IPS-11a (cell line): ENCODE results near the gene MBOAT1.
"Not testable (repeated sequence)": the region's sequence is repeated elsewhere in the genome, so short reads cannot be mapped to it uniquely, and the experiment has no call there.

ENCODE experiments used
- H3K4me3 ChIP-seq: one replicate; pipeline ENCODE4 v1.5.1; 2013; ENCODE audit warnings: low read depth, low read length, control low read depth

Gene MBOAT1

DNA sequence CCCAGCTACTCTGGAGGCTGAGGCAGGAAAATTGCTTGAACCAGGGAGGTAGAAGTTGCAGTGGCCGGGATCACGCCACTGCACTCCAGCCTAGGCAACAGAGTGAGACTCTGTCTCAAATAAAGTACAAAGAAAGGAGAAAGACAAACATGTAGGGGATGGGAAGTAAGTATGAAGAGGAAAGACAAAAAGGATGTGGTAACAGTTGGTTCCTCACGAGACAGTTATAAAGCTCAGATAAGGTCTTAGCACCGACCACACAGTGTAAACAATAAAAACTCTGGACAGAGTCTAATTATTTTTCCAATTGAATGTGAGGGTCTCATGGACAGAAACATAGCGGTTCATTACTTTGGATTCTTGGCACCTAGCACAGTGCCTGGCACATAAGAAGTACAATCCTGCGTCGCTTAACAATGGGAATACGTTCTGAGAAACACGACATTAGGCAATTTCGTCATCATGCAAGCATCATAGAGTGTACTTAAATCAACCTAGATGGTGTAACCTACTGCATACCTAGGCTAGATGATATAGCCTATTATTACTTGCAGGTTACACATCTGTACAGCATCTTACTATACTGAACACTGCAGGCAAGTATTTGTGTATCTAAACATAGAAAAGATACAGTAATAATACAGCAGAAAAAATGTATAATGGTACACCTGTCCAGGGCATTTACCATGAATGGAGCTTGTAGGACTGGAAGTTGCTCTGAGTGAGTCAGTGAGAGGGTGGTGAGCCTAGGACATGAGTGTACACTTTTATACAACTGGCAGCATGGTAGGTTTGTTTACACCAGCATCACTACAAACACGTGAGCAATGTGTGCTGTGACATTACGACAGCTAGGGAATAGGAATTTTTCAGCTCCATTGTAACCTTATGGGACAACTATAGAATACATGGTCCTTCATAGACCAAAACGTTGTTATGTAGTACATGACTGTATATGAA, 38.2 kb downstream of the MBOAT1 start:
- no peak overlapping the region for H3K4me3 ChIP-seq

DNA sequence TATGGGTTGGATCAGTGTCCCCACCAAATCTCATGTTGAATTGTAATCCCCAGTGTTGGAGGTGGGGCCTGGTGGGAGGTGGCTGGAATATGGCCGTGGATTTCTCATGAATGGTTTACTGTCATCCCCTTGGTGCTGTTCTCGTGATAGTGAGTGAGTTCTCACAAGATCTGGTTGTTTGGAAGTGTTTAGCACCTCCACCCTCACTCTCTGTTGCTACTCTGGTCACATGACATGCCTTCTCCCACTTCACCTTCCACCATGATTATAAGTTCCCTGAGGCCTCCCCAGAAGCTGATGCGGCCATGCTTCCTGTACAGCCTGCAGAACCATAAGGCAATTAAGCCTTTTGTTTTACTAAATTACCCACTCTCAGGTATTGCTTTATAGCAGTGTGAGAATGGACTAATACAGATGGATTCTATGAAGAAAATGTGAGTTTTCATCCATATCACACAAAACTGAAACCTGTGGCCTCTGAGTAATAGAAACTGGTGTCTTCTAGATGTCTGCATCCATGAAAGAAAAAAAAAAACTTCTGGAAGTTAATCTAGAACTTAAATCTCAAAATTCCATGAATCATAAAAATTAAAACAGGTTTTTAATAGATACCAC, 39.3 kb downstream of the MBOAT1 start:
- no peak overlapping the region for H3K4me3 ChIP-seq

- no peak overlapping the region for H3K4me3 ChIP-seq
Observed at GRCh38 chr6:20170455-20171148, 41.7 kb downstream of the MBOAT1 start.

- no peak overlapping the region for H3K4me3 ChIP-seq
Observed at GRCh38 chr6:20169786-20170185, 42.5 kb downstream of the MBOAT1 start.

DNA sequence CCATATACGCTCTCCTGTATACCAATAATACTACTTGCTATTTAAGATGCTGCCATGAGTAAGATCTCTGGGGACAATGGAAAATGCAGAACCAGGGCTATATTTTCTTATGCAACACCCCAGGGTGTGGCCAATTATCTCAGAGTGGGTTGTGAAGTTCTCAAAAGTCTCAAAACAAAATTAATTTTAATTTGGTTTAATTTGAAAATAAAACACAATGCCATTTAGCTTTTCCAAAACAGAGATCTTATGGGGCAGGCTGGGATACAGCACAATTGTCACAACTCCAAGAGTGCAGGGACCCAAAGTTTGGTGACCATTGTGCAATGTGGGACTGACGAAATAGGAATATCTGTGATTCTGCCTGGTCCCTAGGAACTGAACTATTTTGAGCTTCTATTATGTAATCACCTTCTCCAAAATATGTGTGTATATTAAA, 43.1 kb downstream of the MBOAT1 start:
- no peak overlapping the region for H3K4me3 ChIP-seq

GRCh38 chr6:20168690-20169089, 43.6 kb downstream of the MBOAT1 start:
- H3K4me3 ChIP-seq = no peak overlapping the region

- H3K4me3 ChIP-seq = no peak overlapping the region
Observed at GRCh38 chr6:20167601-20168000, 44.7 kb downstream of the MBOAT1 start.

DNA sequence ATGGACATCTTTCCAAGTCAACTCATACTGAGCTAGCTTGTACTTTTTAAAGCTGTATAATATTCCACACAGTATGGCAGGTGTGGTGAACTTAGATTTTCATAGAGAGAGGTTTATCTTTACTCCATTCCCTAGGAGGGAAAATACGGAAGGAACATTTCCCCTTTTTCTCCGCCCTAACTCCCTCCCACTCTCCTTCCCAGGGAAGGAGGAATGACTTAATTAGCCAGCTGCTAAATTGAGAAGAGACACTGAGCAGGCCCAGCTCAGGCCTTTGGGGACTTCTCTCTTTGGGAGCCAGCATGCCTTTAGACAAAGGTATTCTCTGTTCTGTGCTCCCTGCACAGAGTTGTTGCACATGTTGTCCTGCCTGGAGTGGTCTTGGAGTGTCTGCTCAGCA, 46.1 kb downstream of the MBOAT1 start:
- H3K4me3 ChIP-seq = no peak overlapping the region

GRCh38 chr6:20162515-20162914, 49.8 kb downstream of the MBOAT1 start:
- no peak overlapping the region for H3K4me3 ChIP-seq

DNA sequence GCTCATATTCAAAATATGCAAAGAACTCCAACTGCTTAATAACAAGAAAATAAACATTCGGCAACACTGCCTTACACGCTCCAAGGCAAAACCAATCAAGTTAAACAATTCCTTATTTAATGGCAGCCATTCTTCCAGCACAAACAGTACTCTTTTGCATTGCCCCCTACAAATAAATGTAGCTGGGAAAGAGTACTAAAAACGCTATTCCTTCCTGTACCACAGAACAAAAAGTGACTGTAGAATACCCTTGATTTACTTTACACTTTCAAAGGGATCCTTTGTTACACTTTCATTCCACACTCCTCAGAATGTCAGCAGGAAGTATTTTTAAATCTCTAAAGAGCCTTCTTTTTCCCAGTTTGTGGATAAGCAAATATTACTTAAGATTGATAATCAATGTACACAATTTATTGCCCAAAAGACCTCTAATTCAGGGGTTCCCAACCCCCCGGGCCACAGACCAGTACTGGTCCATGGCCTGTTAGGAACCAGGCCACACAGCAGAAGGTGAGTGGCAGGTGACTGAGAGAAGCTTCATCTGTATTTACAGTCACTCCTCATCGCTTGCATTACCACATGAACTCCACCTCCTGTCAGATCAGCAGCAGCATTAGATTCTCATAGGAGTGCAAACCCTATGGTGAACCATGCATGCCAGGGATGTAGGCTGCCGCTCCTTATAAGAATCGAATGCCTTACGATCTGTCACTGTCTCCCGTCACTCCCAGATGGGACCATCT, 51.6 kb downstream of the MBOAT1 start:
- H3K4me3 ChIP-seq = no peak overlapping the region

DNA sequence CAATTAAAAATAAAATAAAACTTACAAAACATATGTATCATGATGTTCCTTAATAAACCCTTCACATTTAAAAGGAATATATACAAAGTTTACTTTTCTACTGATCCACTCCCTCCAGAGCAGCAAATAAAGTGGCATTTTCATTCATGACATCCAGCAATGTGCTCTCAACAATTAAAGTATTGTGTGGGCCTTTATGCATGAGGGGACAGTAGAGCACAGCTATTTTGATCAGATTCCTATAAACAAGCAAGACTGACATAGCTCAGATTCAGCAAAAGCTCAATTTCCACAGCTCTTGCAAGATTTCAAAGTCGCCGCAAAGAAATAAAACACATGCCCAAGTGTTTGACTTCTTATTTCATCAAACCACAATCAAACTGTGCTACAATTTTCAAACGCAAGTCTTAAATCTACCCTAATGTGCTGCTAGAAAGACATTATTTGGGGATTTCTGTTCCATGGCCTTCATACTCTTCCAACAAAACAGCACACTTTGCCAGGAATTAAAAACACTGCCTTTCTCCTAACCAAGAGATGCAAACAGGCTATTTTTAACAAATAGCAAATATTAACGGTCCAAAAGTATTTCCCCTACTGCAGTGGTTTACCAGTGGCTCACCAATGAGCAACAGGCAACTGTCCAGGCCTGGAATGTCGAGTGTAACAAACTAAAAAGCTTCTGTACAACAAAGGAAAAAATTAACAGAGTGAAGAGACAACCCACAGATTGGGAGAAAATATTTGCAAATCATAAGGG, 52.3 kb downstream of the MBOAT1 start:
- no peak overlapping the region for H3K4me3 ChIP-seq

DNA sequence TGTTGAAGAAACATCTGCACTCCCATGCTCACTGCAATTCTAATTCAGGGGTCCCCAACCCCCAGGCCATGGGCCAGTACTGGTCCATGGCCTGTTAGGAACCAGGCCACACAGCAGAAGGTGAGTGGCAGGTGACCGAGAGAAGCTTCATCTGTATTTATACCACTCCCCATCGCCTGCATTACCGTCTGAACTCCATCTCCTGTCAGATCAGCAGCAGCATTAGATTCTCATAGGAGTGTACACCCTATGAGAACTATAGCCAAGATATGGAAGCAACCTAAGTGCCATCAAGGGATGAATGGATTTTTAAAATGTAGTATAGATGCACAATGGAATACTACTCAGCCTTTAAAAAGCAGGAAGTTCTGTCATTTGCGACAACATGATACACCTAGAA, 53.2 kb downstream of the MBOAT1 start:
- H3K4me3 ChIP-seq = no peak overlapping the region

- no peak overlapping the region for H3K4me3 ChIP-seq
Observed at GRCh38 chr6:20158676-20159075, 53.6 kb downstream of the MBOAT1 start.

GRCh38 chr6:20156824-20157223, 55.4 kb downstream of the MBOAT1 start:
- H3K4me3 ChIP-seq = no peak overlapping the region

- H3K4me3 ChIP-seq = no peak overlapping the region
Observed at GRCh38 chr6:20154753-20155152, 57.5 kb downstream of the MBOAT1 start.

DNA sequence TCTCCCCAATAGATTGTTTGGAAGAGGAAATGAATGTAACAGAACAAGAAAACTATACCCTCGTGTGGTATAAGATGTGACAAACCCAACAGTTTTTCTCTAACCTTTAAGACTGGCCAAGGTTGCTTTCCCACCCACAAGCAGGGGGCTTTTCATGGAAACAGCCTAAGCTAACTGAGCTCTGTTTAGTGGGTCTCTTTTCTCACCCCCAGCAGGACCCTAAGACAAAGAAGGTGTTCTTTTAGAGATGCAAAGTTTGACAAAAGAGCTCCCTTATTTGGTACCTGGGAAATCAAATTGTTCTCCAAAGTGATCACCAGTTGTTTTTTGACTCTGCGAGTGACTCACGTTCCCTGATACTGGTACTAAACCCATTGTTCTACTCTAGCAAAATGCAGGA, 59.1 kb downstream of the MBOAT1 start:
- H3K4me3 ChIP-seq = no peak overlapping the region

- no peak overlapping the region for H3K4me3 ChIP-seq
Observed at GRCh38 chr6:20148433-20148832, 63.8 kb downstream of the MBOAT1 start.

GRCh38 chr6:20147469-20147868, 64.8 kb downstream of the MBOAT1 start:
- no peak overlapping the region for H3K4me3 ChIP-seq

DNA sequence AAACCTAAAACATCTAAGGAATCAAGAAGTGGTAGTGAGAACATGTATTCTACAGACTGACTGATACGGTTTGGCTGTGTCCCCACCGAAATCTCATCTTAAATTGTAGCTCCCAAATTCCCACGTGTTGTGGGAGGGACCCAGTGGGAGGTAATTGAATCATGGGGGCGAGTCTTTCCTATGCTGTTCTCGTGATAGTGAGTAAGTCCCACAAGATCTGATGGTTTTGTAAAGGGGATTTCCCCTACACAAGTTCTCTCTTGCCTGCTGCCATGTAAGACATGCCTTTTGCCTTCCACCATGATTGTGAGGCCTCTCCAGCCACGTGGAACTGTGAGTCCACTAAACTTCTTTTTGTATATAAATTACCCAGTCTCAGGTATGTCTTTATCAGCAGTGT, 65.4 kb downstream of the MBOAT1 start:
- H3K4me3 ChIP-seq = not testable (repeated sequence)

DNA sequence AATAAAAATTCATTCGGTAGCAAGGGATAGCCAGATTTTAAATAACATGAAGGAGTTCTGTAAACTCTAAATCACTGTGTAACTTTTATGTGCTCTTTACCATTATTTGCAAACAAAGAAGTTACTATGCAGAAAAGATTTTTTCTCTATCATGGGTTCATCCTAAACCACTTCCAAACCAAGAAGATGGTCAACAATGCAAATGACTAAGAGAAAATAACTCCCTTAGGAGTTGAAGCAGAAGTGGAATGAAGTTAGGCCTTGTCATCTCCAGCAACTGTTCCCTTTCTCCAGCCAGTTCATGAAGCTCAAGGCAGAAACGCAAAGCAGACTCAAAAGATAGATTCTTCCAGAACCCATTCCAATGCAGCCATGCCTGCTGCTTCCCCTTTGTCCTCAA, 66.0 kb downstream of the MBOAT1 start:
- no peak overlapping the region for H3K4me3 ChIP-seq
